Spleen (tissue), 7 donors: ENCODE results near the gene MAPKAP1.

ENCODE experiments used
- CTCF ChIP-seq, 11 experiments: fragments of 200-600 bp in 7 of 11; fragments of 450-650 bp in 4 of 11; sonication (generic) in 4 of 11; IDR thresholded peaks in 8 of 11; conservative IDR thresholded peaks in 3 of 11; 1 replicate in 7 of 11; 2 replicates in 4 of 11; pipeline versions ENCODE4 v1.4.0 to v1.8.0; 2016 to 2021; ENCODE audit warnings: antibody characterized with exemption in 11 of 11, inconsistent platforms in 4 of 11, mild to moderate bottlenecking in 1 of 11
- POLR2A ChIP-seq, 3 donors: fragments of 450-650 bp; IDR thresholded peaks; one replicate each; pipeline ENCODE4 v1.5.1; 2017; ENCODE audit warnings: antibody characterized with exemption in 3 of 3, mild to moderate bottlenecking in 1 of 3
- POLR2AphosphoS5 ChIP-seq, 3 donors: sonication (generic); formaldehyde crosslinking; IDR thresholded peaks; one replicate each; pipeline ENCODE4 v1.5.1; 2017; ENCODE audit warnings: antibody characterized with exemption in 3 of 3
- donor health status: DM: no; HTN: no; CAD: no; lungs with moderate emphysema.
- donor health status: DM: no; HTN: no; CAD: no.
- donor health status: DM: no; HTN: no; CAD: no.

- TF ChIP-seq CTCF (IDR thresholded peaks at IDR 0.05 in 8 of 11, conservative IDR thresholded peaks at IDR 0.05 in 3 of 11) (no peak), POLR2A (IDR thresholded peaks at IDR 0.05) (no peak), POLR2AphosphoS5 (IDR thresholded peaks at IDR 0.05) (no peak)
Observed at GRCh38 chr9:125540497-125540896, 166.5 kb downstream of the MAPKAP1 start.
